ENCODE measurements around the gene CAP1. TPM values are rescaled to one million over a fixed set of nuclear protein-coding genes. Genes with fewer than 3 reads are reported as not detected.

Gene CAP1
- total and polyA plus RNA-seq, 2 of the 13 experiments (the other 11 are each of a cell fraction or from before 2014, with no cell fraction given), result 174 to 195 TPM

GRCh38 chr1:40107290-40107959 is 66.9 kb downstream of the CAP1 start:
- CTCF ChIA-PET (ENCODE audit: low intra/inter-chr PET ratio, low total read pairs), result no interaction called here
- no peaks in the 10 kb centered on the region for H4K20me1 ChIP-seq (ENCODE audit: insufficient read depth, low read length)
- H3K4me1 ChIP-seq (ENCODE audit: insufficient read depth, low read length), result no peaks in the 10 kb centered on the region
- no peak overlapping the region for H3K27ac ChIP-seq (ENCODE audit: extremely low read length, insufficient read depth, low read length)
- in situ Hi-C loops (cut with HindIII; ENCODE audit: extremely low pct_ligation_motif_present, low pct_unique_long_range_greater_than_20kb), result no loop called here
- peaks cover 1 to 20% of the 10 kb centered on the region in 2 experiments; a peak in 2 of 5 replicates for H3K27me3 ChIP-seq (ENCODE audit: control insufficient read depth in 1 of 2, insufficient read depth in 2 of 2, low read length in 2 of 2)
- DNase-seq (ENCODE audit: low spot score), result no peak
- WGBS (ENCODE audit: low lambda C conversion rate), result 54% methylated on average over 6 of the region's 6 CpGs
- intact Hi-C loops (cut with micrococcal nuclease; ENCODE audit: unreplicated experiment), result no loop called here
- BruUV-seq (replicated peaks), result no TSS peak
- H3K4me3 ChIP-seq (replicated peaks in 1 of 3; ENCODE audit: insufficient read depth in 1 of 3, low read depth in 2 of 3, low read length in 3 of 3), result no peak overlapping the region
- no peaks in the 10 kb centered on the region for H3K36me3 ChIP-seq (replicated peaks in 1 of 2; ENCODE audit: control insufficient read depth in 1 of 2, insufficient read depth in 2 of 2, low read length in 2 of 2)
- TF ChIP-seq ZNF160 (CRISPR knock-in tag; IDR thresholded peaks at IDR 0.05), result no peak
- TF ChIP-seq, protein P1, sequence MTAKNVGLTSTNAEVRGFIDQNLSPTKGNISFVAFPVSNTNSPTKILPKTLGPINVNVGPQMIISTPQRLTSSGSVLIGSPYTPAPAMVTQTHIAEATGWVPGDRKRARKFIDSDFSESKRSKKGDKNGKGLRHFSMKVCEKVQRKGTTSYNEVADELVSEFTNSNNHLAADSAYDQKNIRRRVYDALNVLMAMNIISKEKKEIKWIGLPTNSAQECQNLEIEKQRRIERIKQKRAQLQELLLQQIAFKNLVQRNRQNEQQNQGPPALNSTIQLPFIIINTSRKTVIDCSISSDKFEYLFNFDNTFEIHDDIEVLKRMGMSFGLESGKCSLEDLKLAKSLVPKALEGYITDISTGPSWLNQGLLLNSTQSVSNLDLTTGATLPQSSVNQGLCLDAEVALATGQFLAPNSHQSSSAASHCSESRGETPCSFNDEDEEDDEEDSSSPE (CRISPR knock-in tag; IDR thresholded peaks at IDR 0.05), result no peak
- no peak for TF ChIP-seq TSC22D2 (CRISPR knock-in tag; IDR thresholded peaks at IDR 0.05; ENCODE audit: borderline replicate concordance)
- TF ChIP-seq ZNF609 (CRISPR knock-in tag; IDR thresholded peaks at IDR 0.05; ENCODE audit: borderline replicate concordance), result no peak
- no peak for TF ChIP-seq TGIF2 (CRISPR knock-in tag; IDR thresholded peaks at IDR 0.05)
- TF ChIP-seq ZNF572 (CRISPR knock-in tag; IDR thresholded peaks at IDR 0.05), result no peak
- TF ChIP-seq ZNF772 (CRISPR knock-in tag; IDR thresholded peaks at IDR 0.05), result no peak
- TF ChIP-seq, protein P2, sequence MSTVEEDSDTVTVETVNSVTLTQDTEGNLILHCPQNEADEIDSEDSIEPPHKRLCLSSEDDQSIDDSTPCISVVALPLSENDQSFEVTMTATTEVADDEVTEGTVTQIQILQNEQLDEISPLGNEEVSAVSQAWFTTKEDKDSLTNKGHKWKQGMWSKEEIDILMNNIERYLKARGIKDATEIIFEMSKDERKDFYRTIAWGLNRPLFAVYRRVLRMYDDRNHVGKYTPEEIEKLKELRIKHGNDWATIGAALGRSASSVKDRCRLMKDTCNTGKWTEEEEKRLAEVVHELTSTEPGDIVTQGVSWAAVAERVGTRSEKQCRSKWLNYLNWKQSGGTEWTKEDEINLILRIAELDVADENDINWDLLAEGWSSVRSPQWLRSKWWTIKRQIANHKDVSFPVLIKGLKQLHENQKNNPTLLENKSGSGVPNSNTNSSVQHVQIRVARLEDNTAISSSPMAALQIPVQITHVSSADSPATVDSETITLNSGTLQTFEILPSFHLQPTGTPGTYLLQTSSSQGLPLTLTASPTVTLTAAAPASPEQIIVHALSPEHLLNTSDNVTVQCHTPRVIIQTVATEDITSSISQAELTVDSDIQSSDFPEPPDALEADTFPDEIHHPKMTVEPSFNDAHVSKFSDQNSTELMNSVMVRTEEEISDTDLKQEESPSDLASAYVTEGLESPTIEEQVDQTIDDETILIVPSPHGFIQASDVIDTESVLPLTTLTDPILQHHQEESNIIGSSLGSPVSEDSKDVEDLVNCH (CRISPR knock-in tag; IDR thresholded peaks at IDR 0.05), result no peak
- no peak for TF ChIP-seq MEF2D (CRISPR knock-in tag; IDR thresholded peaks at IDR 0.05)
- no peak for TF ChIP-seq RFX3 (CRISPR knock-in tag; IDR thresholded peaks at IDR 0.05)
- TF ChIP-seq ZNF616 (CRISPR knock-in tag; IDR thresholded peaks at IDR 0.05; ENCODE audit: low read depth), result no peak
- POLR2A ChIA-PET, result no interaction called here
- no peak overlapping the region for H3K9ac ChIP-seq (ENCODE audit: insufficient read depth, low read depth, low read length)
- ATAC-seq, result no peak
- H3K4me2 ChIP-seq (ENCODE audit: low read depth, low read length), result no peak overlapping the region
- H2AFZ ChIP-seq (ENCODE audit: low read length), result no peak overlapping the region
- FAIRE-seq, result no peak
- peaks cover 19% of the 10 kb centered on the region for H3K9me3 ChIP-seq (ENCODE audit: low read length)
- no peaks in the 10 kb centered on the region for H3K79me2 ChIP-seq (ENCODE audit: insufficient read depth, low read length)
